Adrenal gland (tissue), 12 donors: ENCODE data around the gene NRXN2. TPM values are rescaled to one million over a fixed set of nuclear protein-coding genes. Genes with fewer than 3 reads are reported as not detected.

ENCODE experiments used
- DNase-seq, 7 donors: peaks; one replicate each; pipeline ENCODE4 v3.0.0-alpha.2; 2019 to 2020
- H3K27ac ChIP-seq, 5 donors: fragments of 200-600 bp; sonication (generic) in 4 of 5; 1 replicate in 3 of 5; 2 replicates in 2 of 5; pipeline versions ENCODE4 v1.5.1 to v1.8.0; 2016 to 2020; ENCODE audit warnings: mild to moderate bottlenecking in 1 of 5
- H3K27me3 ChIP-seq: fragments of 200-600 bp; 2 replicates; pipeline ENCODE4 v1.8.0; 2021
- H3K36me3 ChIP-seq, 2 donors: fragments of 200-600 bp; replicated peaks in 1 of 2; 1 replicate in 1 of 2; 2 replicates in 1 of 2; pipeline versions ENCODE4 v1.5.1 to v1.8.0; 2018 to 2022
- H3K4me1 ChIP-seq, 2 donors: fragments of 200-600 bp; replicated peaks in 1 of 2; 1 replicate in 1 of 2; 2 replicates in 1 of 2; pipeline versions ENCODE4 v1.5.1 to v1.8.0; 2018 to 2021
- H3K4me3 ChIP-seq, 4 donors: fragments of 200-600 bp; sonication (generic) in 3 of 4; one replicate each; pipeline ENCODE4 v1.5.1; 2016 to 2018
- H3K9me3 ChIP-seq, 3 donors: fragments of 200-600 bp; sonication (generic) in 1 of 3; replicated peaks in 1 of 3; 1 replicate in 2 of 3; 2 replicates in 1 of 3; pipeline versions ENCODE4 v1.5.1 to v1.8.0; 2016 to 2021
- POLR2A ChIP-seq, 2 donors: fragments of 450-650 bp; IDR thresholded peaks; one replicate each; pipeline ENCODE4 v1.6.1; 2017; ENCODE audit warnings: antibody characterized with exemption in 2 of 2, mild to moderate bottlenecking in 2 of 2, moderate library complexity in 1 of 2
- WGBS, 4 donors: extraction: QIAGEN DNeasy Blood & Tissue Kit in 2 of 4; methylation state at CpG; one replicate each; pipeline versions ENCODE4 v1.1.5 to v1.1.7; 2013 to 2017; 5-methylcytosine and 5-hydroxymethylcytosine counted together
- intact Hi-C, 2 donors: fragments of 100-400 bp; cut with DNase I; formaldehyde crosslinking; loops; one replicate each; pipeline versions ENCODE4 v1.14.1 to v1.15.0; 2022 to 2023
- polyA plus RNA-seq, 3 donors: library from polyadenylated mRNA; stranded (reverse); fragments of 200-250 nt in 2 of 3; fragments of 350-450 nt in 1 of 3; fragmentation: Illumina TruSeq in 1 of 3; extraction: RNeasy Lipid Tissue Mini Kit (QIAGEN cat#74804) in 1 of 3; gene quantifications; one replicate each; pipeline ENCODE4 v1.2.3, GENCODE V29; 2013 to 2014
- total RNA-seq, 9 donors: library from RNA; depleted of rRNA in 4 of 9; stranded (reverse); fragments of >200 nt in 4 of 9; fragments of 120-200 nt in 1 of 9; fragmentation: NEBNext Ultra II Directional in 1 of 9; extraction: Animal tissue kit (Norgen Biotek cat#: 25700) in 1 of 9; gene quantifications; one replicate each; pipeline versions ENCODE4 v1.1.0 to v1.2.4, GENCODE V29; 2013 to 2023
- TF ChIP-seq, protein P1 (sequence below), 6 experiments: fragments of 450-650 bp in 4 of 6; fragments of 200-600 bp in 2 of 6; sonication (generic) in 1 of 6; IDR thresholded peaks; 1 replicate in 5 of 6; 2 replicates in 1 of 6; pipeline versions ENCODE4 v1.5.1 to v1.8.0; 2016 to 2021; ENCODE audit warnings: antibody characterized with exemption in 6 of 6, mild to moderate bottlenecking in 2 of 6, moderate library complexity in 1 of 6
- donor health status: healthy with polysubstance abuse.
- donor health status: Bipolar disorder and iron deficiency.
- donor health status: DM: yes; HTN: yes; CAD: no.
- donor health status: DM: no; HTN: no; CAD: no.
- donor health status: DM: no; HTN: no; CAD: no.
- donor health status: DM: yes; HTN: yes; CAD: no.

Gene NRXN2
- total and polyA plus RNA-seq, 12 donors: 1.7 to 17.1 (median 4.9) TPM

DNA sequence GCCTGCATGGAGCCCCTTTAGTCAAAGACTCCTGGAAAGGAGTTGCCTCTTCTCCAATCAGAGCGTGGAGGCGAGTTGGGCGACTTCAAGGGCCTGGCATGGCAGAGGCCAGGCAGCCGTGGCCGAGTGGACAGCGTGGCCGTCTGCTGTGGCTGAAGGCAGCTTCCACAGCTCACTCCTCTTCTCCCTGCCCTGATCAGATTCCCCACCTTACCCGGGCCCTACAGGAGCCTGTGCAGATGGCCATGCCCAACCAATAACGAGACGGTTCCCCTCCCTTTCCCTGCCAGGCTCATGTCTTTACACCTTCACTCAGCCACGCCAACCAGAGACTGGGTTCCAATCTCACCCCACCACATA, 152.0 kb downstream of the NRXN2 start:
- no peak overlapping the region for H3K27ac ChIP-seq
- peaks cover 0 to 11% of the 10 kb centered on the region in 2 donors for H3K4me1 ChIP-seq
- no peak for DNase-seq
- WGBS, 4 donors: 93 to 99% (median 95%) methylated on average over 4 to 11 of the region's 11 CpGs
- no peaks in the 10 kb centered on the region for H3K36me3 ChIP-seq
- H3K4me3 ChIP-seq: no peak overlapping the region
- H3K27me3 ChIP-seq: no peaks in the 10 kb centered on the region
- H3K9me3 ChIP-seq: no peaks in the 10 kb centered on the region
- intact Hi-C loops: no loop called here
- TF ChIP-seq, protein P1, sequence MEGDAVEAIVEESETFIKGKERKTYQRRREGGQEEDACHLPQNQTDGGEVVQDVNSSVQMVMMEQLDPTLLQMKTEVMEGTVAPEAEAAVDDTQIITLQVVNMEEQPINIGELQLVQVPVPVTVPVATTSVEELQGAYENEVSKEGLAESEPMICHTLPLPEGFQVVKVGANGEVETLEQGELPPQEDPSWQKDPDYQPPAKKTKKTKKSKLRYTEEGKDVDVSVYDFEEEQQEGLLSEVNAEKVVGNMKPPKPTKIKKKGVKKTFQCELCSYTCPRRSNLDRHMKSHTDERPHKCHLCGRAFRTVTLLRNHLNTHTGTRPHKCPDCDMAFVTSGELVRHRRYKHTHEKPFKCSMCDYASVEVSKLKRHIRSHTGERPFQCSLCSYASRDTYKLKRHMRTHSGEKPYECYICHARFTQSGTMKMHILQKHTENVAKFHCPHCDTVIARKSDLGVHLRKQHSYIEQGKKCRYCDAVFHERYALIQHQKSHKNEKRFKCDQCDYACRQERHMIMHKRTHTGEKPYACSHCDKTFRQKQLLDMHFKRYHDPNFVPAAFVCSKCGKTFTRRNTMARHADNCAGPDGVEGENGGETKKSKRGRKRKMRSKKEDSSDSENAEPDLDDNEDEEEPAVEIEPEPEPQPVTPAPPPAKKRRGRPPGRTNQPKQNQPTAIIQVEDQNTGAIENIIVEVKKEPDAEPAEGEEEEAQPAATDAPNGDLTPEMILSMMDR (IDR thresholded peaks at IDR 0.05): no peak
- no peak for TF ChIP-seq POLR2A (IDR thresholded peaks at IDR 0.05)

DNA sequence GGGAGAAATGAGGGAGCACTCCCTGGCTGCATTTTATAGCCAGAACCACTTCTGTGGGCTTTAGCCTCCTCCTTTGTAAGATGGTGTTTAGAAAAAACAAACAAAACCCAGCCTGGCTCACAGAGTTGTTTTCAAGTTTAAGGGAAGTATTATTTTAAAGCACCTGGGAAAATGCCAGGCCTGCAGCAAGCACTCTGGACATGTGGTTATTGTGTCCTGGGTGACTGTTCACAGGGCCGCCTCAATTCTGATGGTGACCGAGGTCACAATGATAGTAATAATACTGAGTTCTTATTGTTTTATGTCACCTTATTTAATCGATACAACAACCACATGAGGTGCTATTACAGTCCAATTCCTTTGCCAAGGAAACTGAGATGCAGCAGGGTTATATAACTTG, 152.7 kb downstream of the NRXN2 start:
- Histone ChIP-seq H3K36me3 (no peaks in the 10 kb centered on the region), H3K4me1 (peaks cover 0 to 14% of the 10 kb centered on the region in 2 donors), H3K9me3 (no peaks in the 10 kb centered on the region), H3K4me3 (no peak overlapping the region), H3K27me3 (no peaks in the 10 kb centered on the region), H3K27ac (no peak overlapping the region)
- WGBS, 4 donors: 93 to 100% (median 97%) methylated on average over 3 of the region's 3 CpGs
- intact Hi-C loops: no loop called here
- DNase-seq: no peak
- TF ChIP-seq, protein P1 (IDR thresholded peaks at IDR 0.05): no peak
- TF ChIP-seq POLR2A (IDR thresholded peaks at IDR 0.05): no peak

GRCh38 chr11:64569300-64569970, 153.6 kb downstream of the NRXN2 start:
- DNase-seq: no peak
- TF ChIP-seq, protein P1 (IDR thresholded peaks at IDR 0.05): no peak
- no peak for TF ChIP-seq POLR2A (IDR thresholded peaks at IDR 0.05)
- Histone ChIP-seq H3K4me1 (peaks cover 0 to 14% of the 10 kb centered on the region in 2 donors), H3K4me3 (no peak overlapping the region), H3K27me3 (no peaks in the 10 kb centered on the region), H3K9me3 (no peaks in the 10 kb centered on the region), H3K36me3 (no peaks in the 10 kb centered on the region), H3K27ac (no peak overlapping the region)
- intact Hi-C loops: no loop called here
- 89 to 97% (median 95%) methylated on average over 8 of the region's 8 CpGs for WGBS, 4 donors

DNA sequence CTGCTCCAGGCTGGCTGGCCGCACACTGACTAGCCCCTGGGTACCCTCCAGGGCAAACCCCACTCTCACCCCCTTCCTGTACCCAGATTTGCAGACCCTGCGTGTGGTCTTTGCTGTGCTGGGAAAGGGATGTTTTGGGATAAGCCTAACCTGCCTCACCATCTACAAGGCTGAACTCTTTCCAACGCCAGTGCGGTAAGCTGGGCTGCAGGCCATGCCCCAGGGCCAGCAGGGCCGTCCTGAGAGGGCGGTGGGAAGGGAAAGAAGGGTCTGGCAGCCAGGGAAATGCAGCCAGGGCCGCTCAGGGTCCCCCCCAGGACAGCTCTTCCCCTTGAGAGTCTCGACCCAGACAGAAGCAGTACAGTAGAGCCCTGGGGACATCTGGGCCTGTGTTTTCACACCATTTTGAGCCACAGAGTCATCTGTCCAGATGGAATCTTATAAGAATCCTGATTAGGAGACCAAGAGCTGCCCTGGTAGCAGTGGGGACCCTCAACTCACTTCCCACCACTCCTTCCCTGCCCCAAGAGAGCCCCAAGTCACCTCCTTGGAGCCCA, 154.3 kb downstream of the NRXN2 start:
- H3K36me3 ChIP-seq: no peaks in the 10 kb centered on the region
- no peaks in the 10 kb centered on the region for H3K9me3 ChIP-seq
- peaks cover 0 to 14% of the 10 kb centered on the region in 2 donors for H3K4me1 ChIP-seq
- H3K4me3 ChIP-seq: no peak overlapping the region
- TF ChIP-seq, protein P1 (IDR thresholded peaks at IDR 0.05): no peak
- no peak for TF ChIP-seq POLR2A (IDR thresholded peaks at IDR 0.05)
- intact Hi-C loops: no loop called here
- no peak overlapping the region for H3K27ac ChIP-seq
- DNase-seq: no peak
- no peaks in the 10 kb centered on the region for H3K27me3 ChIP-seq
- WGBS, 4 donors: 82 to 88% (median 88%) methylated on average over 6 to 8 of the region's 8 CpGs
